ENCODE measurements around the gene AIP. TPM values are rescaled to one million over a fixed set of nuclear protein-coding genes. Genes with fewer than 3 reads are reported as not detected.

Gene AIP
- total RNA-seq, 4 donors from 2014 or later: 33.0 to 60.8 (median 48.8) TPM

- no peak overlapping the region for H3K27ac ChIP-seq
- no peak for ATAC-seq
- in situ Hi-C loops (cut with MboI; ENCODE audit: low sequenced_read_pairs in 4 of 4) (no loop called here), intact Hi-C loops (cut with DNase I; ENCODE audit: low total_unique reads) (no loop called here)
- H3K4me1 ChIP-seq: no peaks in the 10 kb centered on the region
- DNase-seq: no peak
- no peak overlapping the region for H3K4me3 ChIP-seq
- no peaks in the 10 kb centered on the region for H3K27me3 ChIP-seq
- no peak for TF ChIP-seq CTCF (IDR thresholded peaks at IDR 0.05 in 4 of 5, conservative IDR thresholded peaks at IDR 0.05 in 1 of 5)
- no peak for TF ChIP-seq POLR2A (IDR thresholded peaks at IDR 0.05)
- peaks cover 0 to 23% of the 10 kb centered on the region in 2 donors for H3K36me3 ChIP-seq
- H3K9me3 ChIP-seq: no peaks in the 10 kb centered on the region
Observed at GRCh38 chr11:67489885-67490726, 7.3 kb downstream of the AIP start.

- H3K36me3 ChIP-seq: peaks cover 0 to 26% of the 10 kb centered on the region in 2 donors
- intact Hi-C loops (cut with DNase I; ENCODE audit: low total_unique reads) (no loop called here), in situ Hi-C loops (cut with MboI; ENCODE audit: low sequenced_read_pairs in 4 of 4) (no loop called here)
- H3K27me3 ChIP-seq: no peaks in the 10 kb centered on the region
- H3K4me1 ChIP-seq: no peaks in the 10 kb centered on the region
- H3K27ac ChIP-seq: no peak overlapping the region
- no peak for TF ChIP-seq CTCF (IDR thresholded peaks at IDR 0.05 in 4 of 5, conservative IDR thresholded peaks at IDR 0.05 in 1 of 5)
- no peak for TF ChIP-seq POLR2A (IDR thresholded peaks at IDR 0.05)
- no peaks in the 10 kb centered on the region for H3K9me3 ChIP-seq
- H3K4me3 ChIP-seq: no peak overlapping the region
- ATAC-seq (no peak), DNase-seq (no peak)
Observed at GRCh38 chr11:67490727-67491065, 7.9 kb downstream of the AIP start.

- no peaks in the 10 kb centered on the region for H3K9me3 ChIP-seq
- no peaks in the 10 kb centered on the region for H3K4me1 ChIP-seq
- in situ Hi-C loops (cut with MboI; ENCODE audit: low sequenced_read_pairs in 4 of 4) (no loop called here), intact Hi-C loops (cut with DNase I; ENCODE audit: low total_unique reads) (no loop called here)
- no peak overlapping the region for H3K27ac ChIP-seq
- TF ChIP-seq POLR2A (IDR thresholded peaks at IDR 0.05) (no peak), CTCF (IDR thresholded peaks at IDR 0.05 in 4 of 5, conservative IDR thresholded peaks at IDR 0.05 in 1 of 5) (no peak)
- H3K36me3 ChIP-seq: peaks cover 0 to 26% of the 10 kb centered on the region in 2 donors
- no peaks in the 10 kb centered on the region for H3K27me3 ChIP-seq
- no peak for ATAC-seq
- H3K4me3 ChIP-seq: no peak overlapping the region
- DNase-seq: no peak
Observed at GRCh38 chr11:67491276-67492068, 8.6 kb downstream of the AIP start.

GRCh38 chr11:67492069-67492727 is 9.4 kb downstream of the AIP start:
- H3K36me3 ChIP-seq: peaks cover 0 to 22% of the 10 kb centered on the region in 2 donors
- no peak for TF ChIP-seq POLR2A (IDR thresholded peaks at IDR 0.05)
- TF ChIP-seq CTCF (IDR thresholded peaks at IDR 0.05 in 4 of 5, conservative IDR thresholded peaks at IDR 0.05 in 1 of 5): no peak
- H3K4me1 ChIP-seq: no peaks in the 10 kb centered on the region
- in situ Hi-C loops (cut with MboI; ENCODE audit: low sequenced_read_pairs in 4 of 4): no loop called here
- intact Hi-C loops (cut with DNase I; ENCODE audit: low total_unique reads): no loop called here
- H3K4me3 ChIP-seq: no peak overlapping the region
- ATAC-seq (no peak), DNase-seq (no peak)
- no peaks in the 10 kb centered on the region for H3K9me3 ChIP-seq
- no peak overlapping the region for H3K27ac ChIP-seq
- no peaks in the 10 kb centered on the region for H3K27me3 ChIP-seq
